Astrocyte (in vitro differentiated cells and primary cell): ENCODE data around the gene OR6P1. TPM values are rescaled to one million over a fixed set of nuclear protein-coding genes. Genes with fewer than 3 reads are reported as not detected.

ENCODE experiments used
- DNase-seq: peaks from one replicate; pipeline ENCODE4 v3.0.0-alpha.2; 2010; ENCODE audit warnings: low read depth
- FAIRE-seq: peaks from 2 replicates; lab custom pipeline; 2011; peaks lifted over from hg19 to GRCh38; lab: Jason Lieb, UNC
- H2AFZ ChIP-seq: 2 replicates; pipeline ENCODE4 v1.6.0; 2012; ENCODE audit warnings: low read depth, low read length, inconsistent platforms
- H3K27ac ChIP-seq: 2 replicates; pipeline ENCODE4 v1.5.1; 2011; ENCODE audit warnings: low read depth, low read length, inconsistent platforms
- H3K27me3 ChIP-seq: 2 replicates; pipeline ENCODE4 v1.6.0; 2011; ENCODE audit warnings: low read length, inconsistent platforms; ENCODE audit not compliant: insufficient read depth
- H3K36me3 ChIP-seq: 2 replicates; pipeline ENCODE4 v1.5.1; 2011; ENCODE audit warnings: low read length, inconsistent platforms; ENCODE audit not compliant: insufficient read depth
- H3K4me1 ChIP-seq: 2 replicates; pipeline ENCODE4 v1.5.1; 2011; ENCODE audit warnings: low read length, inconsistent platforms; ENCODE audit not compliant: insufficient read depth
- H3K4me2 ChIP-seq: 2 replicates; pipeline ENCODE4 v1.6.0; 2012; ENCODE audit warnings: low read length, inconsistent platforms
- H3K4me3 ChIP-seq: 2 replicates; pipeline ENCODE4 v1.5.1; 2011; ENCODE audit warnings: low read depth, mild to moderate bottlenecking, low read length, inconsistent platforms; ENCODE audit not compliant: insufficient read depth
- H3K79me2 ChIP-seq: 2 replicates; pipeline ENCODE4 v1.6.0; 2012; ENCODE audit warnings: mild to moderate bottlenecking, low read length, inconsistent platforms; ENCODE audit not compliant: insufficient read depth
- H3K9ac ChIP-seq: 2 replicates; pipeline ENCODE4 v1.6.0; 2012; ENCODE audit warnings: mild to moderate bottlenecking, low read length, inconsistent platforms
- H3K9me3 ChIP-seq: 2 replicates; pipeline ENCODE4 v1.5.1; 2012; ENCODE audit warnings: low read depth, mild to moderate bottlenecking, low read length, inconsistent platforms; ENCODE audit not compliant: insufficient read depth
- H4K20me1 ChIP-seq: 2 replicates; pipeline ENCODE4 v1.6.0; 2012; ENCODE audit warnings: low read length, inconsistent platforms; ENCODE audit not compliant: insufficient read depth
- H3K27ac Mint-ChIP-seq: one replicate; pipeline ENCODE4 v1.8.0; 2021; ENCODE audit warnings: mild to moderate bottlenecking, mixed read lengths; ENCODE audit not compliant: unreplicated experiment
- H3K27me3 Mint-ChIP-seq: one replicate; pipeline ENCODE4 v1.8.0; 2021; ENCODE audit warnings: low read depth, mixed read lengths; ENCODE audit not compliant: unreplicated experiment
- H3K36me3 Mint-ChIP-seq: one replicate; pipeline ENCODE4 v1.8.0; 2021; ENCODE audit warnings: low read depth, mixed read lengths; ENCODE audit not compliant: unreplicated experiment
- H3K4me1 Mint-ChIP-seq: one replicate; pipeline ENCODE4 v1.8.0; 2021; ENCODE audit warnings: low read depth, mixed read lengths; ENCODE audit not compliant: unreplicated experiment
- H3K4me3 Mint-ChIP-seq: one replicate; pipeline ENCODE4 v1.8.0; 2021; ENCODE audit warnings: mild to moderate bottlenecking, moderate library complexity, mixed read lengths; ENCODE audit not compliant: unreplicated experiment
- H3K9me3 Mint-ChIP-seq: one replicate; pipeline ENCODE4 v1.8.0; 2021; ENCODE audit warnings: mild to moderate bottlenecking, mixed read lengths; ENCODE audit not compliant: unreplicated experiment
- EZH2 ChIP-seq: IDR thresholded peaks from 2 replicates; pipeline ENCODE4 v1.6.1; 2012; ENCODE audit warnings: mild to moderate bottlenecking, low read length, inconsistent platforms; ENCODE audit not compliant: insufficient read depth
- total RNA-seq: library from RNA; stranded (reverse); gene quantifications from 2 replicates; pipeline ENCODE4 v1.2.1, GENCODE V29; 2021
- TF ChIP-seq, protein P1 (sequence below): IDR thresholded peaks from 2 replicates; pipeline ENCODE4 v1.5.1; 2011; ENCODE audit warnings: low read depth, mild to moderate bottlenecking, inconsistent platforms, low read length, moderate library complexity; ENCODE audit not compliant: insufficient read depth

The OR6P1 gene
- total RNA-seq, 1 donor from 2014 or later: not detected

DNA sequence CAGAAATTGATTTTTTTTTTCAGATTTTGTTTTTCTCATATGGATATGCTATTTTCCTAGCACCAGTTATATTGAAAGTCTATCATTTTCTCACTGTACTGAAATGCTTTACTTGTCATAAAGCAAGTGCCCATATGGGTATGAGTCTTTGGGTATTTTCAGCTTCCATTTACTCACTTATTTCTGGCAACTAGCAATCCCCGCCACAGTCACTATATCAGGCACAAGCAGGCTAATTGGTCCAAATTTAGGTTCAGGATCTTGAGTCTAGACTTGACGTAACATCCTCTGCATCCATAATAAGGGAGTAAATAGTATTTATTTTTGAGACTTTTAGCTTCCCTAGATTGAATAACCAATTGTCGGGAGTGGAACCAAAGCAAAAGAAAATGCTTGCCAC is 7.2 kb upstream of the OR6P1 start:
- FAIRE-seq (no peak), DNase-seq (no peak)
- H2AFZ ChIP-seq: no peak overlapping the region
- H3K4me3 Mint-ChIP-seq: no peak overlapping the region
- H3K36me3 ChIP-seq: no peaks in the 10 kb centered on the region
- H3K27me3 Mint-ChIP-seq: no peaks in the 10 kb centered on the region
- peaks cover 9% of the 10 kb centered on the region for H3K4me1 Mint-ChIP-seq
- no peaks in the 10 kb centered on the region for H3K36me3 Mint-ChIP-seq
- no peak overlapping the region for H3K4me3 ChIP-seq
- no peak overlapping the region for H3K4me2 ChIP-seq
- no peaks in the 10 kb centered on the region for H3K9me3 ChIP-seq
- H3K9me3 Mint-ChIP-seq: no peaks in the 10 kb centered on the region
- H3K4me1 ChIP-seq: no peaks in the 10 kb centered on the region
- no peak overlapping the region for H3K9ac ChIP-seq
- H3K27ac Mint-ChIP-seq: no peak overlapping the region
- H3K79me2 ChIP-seq: no peaks in the 10 kb centered on the region
- no peak overlapping the region for H3K27ac ChIP-seq
- TF ChIP-seq, protein P1, sequence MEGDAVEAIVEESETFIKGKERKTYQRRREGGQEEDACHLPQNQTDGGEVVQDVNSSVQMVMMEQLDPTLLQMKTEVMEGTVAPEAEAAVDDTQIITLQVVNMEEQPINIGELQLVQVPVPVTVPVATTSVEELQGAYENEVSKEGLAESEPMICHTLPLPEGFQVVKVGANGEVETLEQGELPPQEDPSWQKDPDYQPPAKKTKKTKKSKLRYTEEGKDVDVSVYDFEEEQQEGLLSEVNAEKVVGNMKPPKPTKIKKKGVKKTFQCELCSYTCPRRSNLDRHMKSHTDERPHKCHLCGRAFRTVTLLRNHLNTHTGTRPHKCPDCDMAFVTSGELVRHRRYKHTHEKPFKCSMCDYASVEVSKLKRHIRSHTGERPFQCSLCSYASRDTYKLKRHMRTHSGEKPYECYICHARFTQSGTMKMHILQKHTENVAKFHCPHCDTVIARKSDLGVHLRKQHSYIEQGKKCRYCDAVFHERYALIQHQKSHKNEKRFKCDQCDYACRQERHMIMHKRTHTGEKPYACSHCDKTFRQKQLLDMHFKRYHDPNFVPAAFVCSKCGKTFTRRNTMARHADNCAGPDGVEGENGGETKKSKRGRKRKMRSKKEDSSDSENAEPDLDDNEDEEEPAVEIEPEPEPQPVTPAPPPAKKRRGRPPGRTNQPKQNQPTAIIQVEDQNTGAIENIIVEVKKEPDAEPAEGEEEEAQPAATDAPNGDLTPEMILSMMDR: no peak
- TF ChIP-seq EZH2: no peak
- H4K20me1 ChIP-seq: no peaks in the 10 kb centered on the region
- H3K27me3 ChIP-seq: no peaks in the 10 kb centered on the region

DNA sequence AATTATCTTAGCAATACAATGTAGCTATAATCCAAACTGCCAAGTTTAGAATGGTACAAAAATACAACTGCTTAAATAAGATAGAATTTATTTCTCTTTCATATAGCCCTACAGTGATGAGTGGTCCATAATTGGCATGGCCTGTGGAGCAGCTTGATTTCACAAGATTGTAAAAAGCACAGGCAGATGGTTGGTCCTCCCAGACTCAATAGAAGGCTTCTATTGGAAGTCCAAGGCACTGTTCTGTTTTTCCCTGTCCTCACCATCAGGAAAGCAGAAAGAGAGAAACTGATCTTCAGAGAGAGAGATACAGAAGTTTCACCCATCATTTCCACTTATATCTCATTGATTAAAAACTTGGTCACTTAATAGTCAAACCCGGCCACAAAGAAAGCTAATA is 1.8 kb upstream of the OR6P1 start:
- H3K27me3 ChIP-seq: no peaks in the 10 kb centered on the region
- Mint-ChIP-seq H3K4me3 (no peak overlapping the region), H3K27ac (no peak overlapping the region), H3K9me3 (no peaks in the 10 kb centered on the region), H3K36me3 (no peaks in the 10 kb centered on the region), H3K4me1 (no peaks in the 10 kb centered on the region), H3K27me3 (no peaks in the 10 kb centered on the region)
- no peak for TF ChIP-seq EZH2
- TF ChIP-seq, protein P1: no peak
- H3K27ac ChIP-seq: no peak overlapping the region
- H3K79me2 ChIP-seq: no peaks in the 10 kb centered on the region
- H3K4me3 ChIP-seq: no peak overlapping the region
- H3K4me1 ChIP-seq: no peaks in the 10 kb centered on the region
- no peak for DNase-seq
- H3K4me2 ChIP-seq: no peak overlapping the region
- no peak for FAIRE-seq
- H2AFZ ChIP-seq: no peak overlapping the region
- no peak overlapping the region for H3K9ac ChIP-seq
- no peaks in the 10 kb centered on the region for H4K20me1 ChIP-seq
- no peaks in the 10 kb centered on the region for H3K36me3 ChIP-seq
- no peaks in the 10 kb centered on the region for H3K9me3 ChIP-seq

DNA sequence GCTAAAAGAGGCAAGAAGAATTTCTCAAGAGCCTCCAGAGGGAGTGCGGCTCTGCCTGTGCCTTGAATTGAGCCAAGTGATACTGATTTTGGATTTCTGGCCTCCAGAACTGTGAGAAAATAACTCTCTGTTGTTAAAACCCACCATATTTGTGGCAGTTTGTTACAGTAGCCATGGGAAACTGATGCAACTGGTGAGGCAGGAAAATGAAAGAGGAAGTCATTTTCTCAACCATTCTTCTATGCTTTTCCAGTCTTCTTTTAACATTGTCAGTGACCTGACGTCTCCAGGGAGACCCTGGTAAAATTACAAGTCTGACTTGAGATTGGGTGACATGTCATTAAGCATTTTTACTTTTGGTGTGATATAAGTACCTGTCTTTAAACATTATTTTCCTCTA is 5.8 kb downstream of the OR6P1 start:
- H3K27ac ChIP-seq: no peak overlapping the region
- H3K9ac ChIP-seq: no peak overlapping the region
- H3K4me2 ChIP-seq: no peak overlapping the region
- no peak for DNase-seq
- Mint-ChIP-seq H3K27ac (no peak overlapping the region), H3K36me3 (no peaks in the 10 kb centered on the region), H3K4me3 (no peak overlapping the region), H3K4me1 (peaks cover 8% of the 10 kb centered on the region), H3K27me3 (no peaks in the 10 kb centered on the region), H3K9me3 (no peaks in the 10 kb centered on the region)
- H3K4me3 ChIP-seq: no peak overlapping the region
- no peak for TF ChIP-seq EZH2
- TF ChIP-seq, protein P1: no peak
- H3K36me3 ChIP-seq: no peaks in the 10 kb centered on the region
- H2AFZ ChIP-seq: no peak overlapping the region
- FAIRE-seq: no peak
- H3K9me3 ChIP-seq: peaks cover 3% of the 10 kb centered on the region
- no peaks in the 10 kb centered on the region for H3K79me2 ChIP-seq
- H4K20me1 ChIP-seq: no peaks in the 10 kb centered on the region
- no peaks in the 10 kb centered on the region for H3K4me1 ChIP-seq
- no peaks in the 10 kb centered on the region for H3K27me3 ChIP-seq
